Measurements from ENCODE around the gene HUWE1. TPM values are rescaled to one million over a fixed set of nuclear protein-coding genes. Genes with fewer than 3 reads are reported as not detected.

HUWE1 gene
- total and polyA plus RNA-seq, 12 donors, result 38.4 to 170 (median 109) TPM

DNA sequence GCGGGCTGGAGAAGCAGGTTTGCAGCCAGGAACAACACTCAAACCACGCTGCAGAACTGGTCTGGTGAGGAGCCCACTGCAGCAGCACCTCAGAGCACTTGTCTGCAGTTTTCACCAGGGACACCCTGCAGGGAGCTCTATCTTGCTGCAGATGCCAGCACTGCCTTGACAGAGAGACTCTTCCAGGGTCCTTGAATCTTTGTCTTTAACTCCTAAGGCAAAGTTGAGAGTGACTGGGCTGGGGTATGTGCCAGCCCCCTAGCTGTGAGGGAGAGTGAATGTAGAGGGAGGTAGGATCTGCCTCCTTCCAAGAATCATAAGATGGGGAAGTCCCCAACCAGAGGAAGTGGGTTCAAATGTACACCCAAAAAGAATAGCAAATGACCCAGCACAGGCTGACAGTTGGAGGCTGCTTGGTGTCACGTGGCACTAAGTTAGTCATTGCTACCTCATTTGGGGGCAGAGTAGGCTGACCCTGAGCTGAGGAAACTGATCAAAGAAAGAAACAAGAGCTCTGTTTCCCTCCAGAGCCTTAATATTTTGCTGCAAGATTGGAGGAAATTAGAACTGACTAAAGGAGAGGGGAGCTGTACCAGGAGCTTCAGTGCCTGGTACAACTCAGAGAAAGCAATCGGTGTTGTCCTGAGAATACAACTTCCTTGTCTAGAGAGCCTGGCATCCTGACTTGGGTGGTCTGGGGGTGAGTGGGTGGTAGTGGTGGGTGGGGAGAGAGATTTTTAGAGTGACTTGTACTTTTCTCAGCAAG, 28.2 kb upstream of the HUWE1 start:
- Histone ChIP-seq H3K27me3 (peaks cover 19% of the 10 kb centered on the region), H3K27ac (no peak overlapping the region), H3K9me3 (replicated peaks in 1 of 3) (no peaks in the 10 kb centered on the region), H3K36me3 (replicated peaks in 1 of 2) (no peaks in the 10 kb centered on the region), H3K4me1 (replicated peaks in 1 of 2) (no peaks in the 10 kb centered on the region), H3K4me3 (no peak overlapping the region)
- DNase-seq, result no peak
- intact Hi-C loops (cut with DNase I), result no loop called here
- TF ChIP-seq POLR2A (IDR thresholded peaks at IDR 0.05), result no peak
- TF ChIP-seq CTCF (IDR thresholded peaks at IDR 0.05), result no peak
- WGBS, 4 donors, result 17 to 41% (median 39%) methylated on average over 2 to 4 of the region's 4 CpGs

GRCh38 chrX:53713987-53714579, 27.6 kb upstream of the HUWE1 start:
- Histone ChIP-seq H3K9me3 (replicated peaks in 1 of 3) (no peaks in the 10 kb centered on the region), H3K4me3 (no peak overlapping the region), H3K4me1 (replicated peaks in 1 of 2) (no peaks in the 10 kb centered on the region), H3K27me3 (peaks cover 21% of the 10 kb centered on the region), H3K36me3 (replicated peaks in 1 of 2) (no peaks in the 10 kb centered on the region), H3K27ac (no peak overlapping the region)
- DNase-seq, result no peak
- intact Hi-C loops (cut with DNase I), result no loop called here
- TF ChIP-seq CTCF (IDR thresholded peaks at IDR 0.05) (no peak), POLR2A (IDR thresholded peaks at IDR 0.05) (no peak)
- 72 to 80% (median 76%) methylated on average over 6 of the region's 6 CpGs for WGBS, 4 donors

DNA sequence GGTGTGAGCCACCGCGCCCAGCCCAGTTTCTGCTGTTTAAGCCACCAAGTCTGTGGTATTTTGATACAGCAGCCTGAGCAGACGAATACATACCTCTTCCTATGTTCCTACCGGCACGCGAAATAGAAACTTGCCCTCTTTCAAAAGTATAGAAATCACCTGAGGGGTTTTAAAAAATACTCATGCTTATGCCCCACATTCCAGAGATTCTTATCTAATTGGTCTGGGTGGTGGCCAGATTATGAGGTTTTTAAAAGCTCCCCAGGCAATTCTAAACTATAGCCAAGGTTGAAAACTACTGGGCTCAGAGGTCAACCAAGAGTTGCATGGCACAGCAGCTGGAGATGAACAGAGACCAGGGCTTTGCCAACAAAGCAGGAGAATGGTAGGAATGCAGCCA, 24.9 kb upstream of the HUWE1 start:
- 85 to 94% (median 89%) methylated on average over 6 of the region's 6 CpGs for WGBS, 4 donors
- TF ChIP-seq POLR2A (IDR thresholded peaks at IDR 0.05), result no peak
- TF ChIP-seq CTCF (IDR thresholded peaks at IDR 0.05), result no peak

DNA sequence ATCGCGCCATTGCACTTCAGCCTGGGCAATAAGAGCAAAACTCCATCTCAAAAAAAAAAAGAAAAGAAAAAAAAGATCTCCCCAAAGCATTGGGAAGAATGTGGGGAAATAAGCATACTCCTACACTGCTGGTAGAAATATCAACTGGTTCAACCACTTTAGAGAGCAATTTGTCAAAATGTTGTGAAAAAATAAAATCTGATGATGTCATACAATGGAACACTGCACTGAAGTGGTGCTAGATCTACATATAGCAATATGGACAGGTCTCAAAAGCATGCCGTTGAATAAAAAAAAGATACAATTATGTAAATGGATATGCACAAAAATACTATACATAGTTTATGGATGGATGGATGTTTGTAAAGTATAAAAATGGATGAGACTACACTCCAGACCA, 18.3 kb upstream of the HUWE1 start:
- no peaks in the 10 kb centered on the region for H3K4me1 ChIP-seq (replicated peaks in 1 of 2)
- DNase-seq, result no peak
- no peak overlapping the region for H3K27ac ChIP-seq
- intact Hi-C loops (cut with DNase I), result no loop called here
- no peak overlapping the region for H3K4me3 ChIP-seq
- no peaks in the 10 kb centered on the region for H3K9me3 ChIP-seq (replicated peaks in 1 of 3)
- 89 to 93% (median 91%) methylated on average over 3 of the region's 3 CpGs for WGBS, 4 donors
- peaks cover 10% of the 10 kb centered on the region for H3K27me3 ChIP-seq
- TF ChIP-seq POLR2A (IDR thresholded peaks at IDR 0.05) (no peak), CTCF (IDR thresholded peaks at IDR 0.05) (no peak)
- no peaks in the 10 kb centered on the region for H3K36me3 ChIP-seq (replicated peaks in 1 of 2)

More for the DNA sequence above, 24.9 kb upstream of the HUWE1 start:
- Histone ChIP-seq H3K36me3 (replicated peaks in 1 of 2) (no peaks in the 10 kb centered on the region), H3K4me3 (no peak overlapping the region), H3K27ac (no peak overlapping the region), H3K4me1 (replicated peaks in 1 of 2) (no peaks in the 10 kb centered on the region), H3K27me3 (peaks cover 25% of the 10 kb centered on the region), H3K9me3 (replicated peaks in 1 of 3) (no peaks in the 10 kb centered on the region)
- intact Hi-C loops (cut with DNase I), result no loop called here
- DNase-seq, result no peak

All from adrenal gland (tissue), 12 donors.